NCI-H1105 (cell line): Measurements from ENCODE around the gene HEXB.
A peak's percentile ranks its signal among the peaks of the same experiment; 100 is the strongest.
"Not testable (repeated sequence)": the region's sequence is repeated elsewhere in the genome, so short reads cannot be mapped to it uniquely, and the experiment has no call there.

ENCODE experiments used
- DNase-seq: peaks from one replicate; lab custom pipeline; 2025; lab: John Stamatoyannopoulos, UW

HEXB gene

DNA sequence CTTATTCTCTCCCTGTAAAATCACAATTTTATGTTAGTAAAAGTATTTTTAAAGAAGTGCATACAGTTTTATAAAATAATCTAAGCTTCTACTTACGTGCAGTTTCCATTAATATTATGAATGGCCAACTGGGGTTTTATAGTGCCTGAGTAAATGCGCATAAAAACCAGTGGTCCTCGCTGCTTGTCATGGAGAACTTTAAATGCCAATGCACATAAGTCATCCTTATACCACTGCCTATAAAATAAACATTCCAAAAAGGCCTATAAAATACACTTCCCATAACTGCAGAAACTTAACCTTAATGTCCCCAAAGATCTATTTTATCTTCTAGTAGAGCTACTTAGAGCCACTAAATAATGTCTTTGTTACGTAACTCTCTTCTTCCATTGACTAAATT is 53.4 kb downstream of the HEXB start:
- DNase-seq: no peak

DNA sequence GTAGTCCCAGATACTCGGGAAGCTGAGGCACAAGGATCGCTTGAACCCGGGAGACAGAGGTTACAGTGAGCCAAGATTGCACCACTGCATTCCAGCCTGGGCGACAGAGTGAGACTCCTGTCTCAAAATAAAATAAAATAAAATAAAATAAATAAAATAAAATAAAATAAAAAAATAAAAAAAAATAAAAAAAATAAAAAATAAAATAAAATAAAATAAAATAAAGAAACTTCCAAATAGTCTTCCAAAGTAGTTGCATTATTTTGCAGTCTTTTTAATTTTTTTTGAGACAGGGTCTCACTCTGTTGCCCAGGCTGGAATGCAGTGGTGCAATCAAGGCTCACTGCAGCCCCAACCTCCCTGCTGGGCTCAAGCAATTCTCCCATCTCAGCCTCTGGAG is 63.7 kb downstream of the HEXB start:
- not testable (repeated sequence) for DNase-seq

DNA sequence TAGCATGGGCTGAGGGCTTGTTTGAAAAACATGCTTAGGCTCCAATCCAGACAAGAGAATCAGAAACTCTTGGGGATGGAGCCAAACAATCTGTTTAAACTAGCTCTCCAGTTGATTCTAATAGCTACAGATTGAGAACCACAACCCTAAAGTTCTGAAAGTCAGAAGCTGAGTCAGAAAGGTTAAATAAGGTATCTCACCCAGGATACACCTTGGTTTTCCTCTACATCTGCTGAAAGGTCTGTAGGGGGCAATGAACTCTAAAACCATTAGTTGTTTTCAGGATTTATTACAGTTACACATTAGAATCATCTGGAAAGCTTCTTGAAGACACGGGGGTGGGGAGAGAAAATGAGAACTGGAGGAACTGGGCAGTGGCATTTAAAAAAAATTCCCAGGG is 76.2 kb downstream of the HEXB start:
- no peak for DNase-seq

- no peak for DNase-seq
These were observed 77.6 kb downstream of the HEXB start for GRCh38 chr5:74762599-74762998.

DNA sequence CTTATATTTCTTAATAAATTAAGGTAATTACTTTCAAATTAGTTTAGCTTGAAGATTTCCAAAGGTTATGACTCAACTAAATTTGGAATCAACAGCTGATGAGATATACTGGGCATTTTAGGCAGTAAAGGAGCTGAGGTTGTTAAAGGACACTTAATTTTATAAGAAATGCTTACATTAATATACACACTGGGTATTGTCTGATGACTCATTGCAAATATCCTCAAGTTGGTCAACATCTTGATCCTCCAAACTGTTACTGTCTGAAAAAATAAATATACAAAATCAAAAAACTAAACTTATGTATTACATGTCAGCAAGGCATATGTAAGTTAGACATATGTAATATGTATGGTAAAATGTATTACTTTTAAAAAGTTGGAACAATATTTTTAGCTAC is 78.5 kb downstream of the HEXB start:
- no peak for DNase-seq

DNA sequence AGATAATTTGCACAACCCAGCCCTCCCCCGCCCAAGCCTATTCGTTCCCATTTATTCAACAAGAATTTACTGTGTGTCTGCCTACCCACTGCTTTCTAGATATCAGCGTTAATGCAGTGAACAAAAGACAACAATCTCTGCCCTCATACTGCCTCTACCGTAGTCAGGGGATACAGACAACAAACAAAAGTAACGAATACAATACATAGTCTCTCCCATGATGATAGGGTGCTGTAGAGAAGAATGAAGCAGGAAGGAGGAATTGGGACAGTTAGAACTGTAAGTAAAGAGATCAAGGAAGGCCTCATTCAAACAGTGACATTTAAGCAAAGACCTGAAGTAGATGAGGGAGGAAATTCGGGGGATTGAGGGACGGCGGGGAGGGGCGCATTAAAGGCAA is 80.2 kb downstream of the HEXB start:
- DNase-seq: no peak

- no peak for DNase-seq
These were observed 80.9 kb downstream of the HEXB start for GRCh38 chr5:74765929-74766328.

DNA sequence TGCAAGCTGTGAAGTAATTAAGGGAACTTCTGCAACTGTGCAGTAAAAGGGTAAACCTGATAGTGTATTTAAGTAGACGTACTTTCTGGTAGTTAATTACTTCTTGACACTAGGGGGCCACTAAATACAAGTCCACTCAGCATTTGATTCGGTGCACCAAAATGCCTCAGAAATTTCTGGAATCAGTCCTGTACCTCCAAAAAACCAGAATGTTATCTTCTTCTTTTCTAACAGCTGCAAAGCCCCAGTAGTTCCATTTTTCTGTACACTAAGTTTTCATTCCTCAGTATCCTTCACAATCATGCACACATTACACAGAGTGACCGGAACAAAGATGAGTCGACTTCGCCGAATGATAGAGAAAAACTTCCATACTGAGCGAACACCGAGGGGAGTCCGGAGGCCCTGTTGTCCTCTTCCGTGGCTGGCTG is 81.4 kb downstream of the HEXB start:
- DNase-seq: peak; percentile 2

DNA sequence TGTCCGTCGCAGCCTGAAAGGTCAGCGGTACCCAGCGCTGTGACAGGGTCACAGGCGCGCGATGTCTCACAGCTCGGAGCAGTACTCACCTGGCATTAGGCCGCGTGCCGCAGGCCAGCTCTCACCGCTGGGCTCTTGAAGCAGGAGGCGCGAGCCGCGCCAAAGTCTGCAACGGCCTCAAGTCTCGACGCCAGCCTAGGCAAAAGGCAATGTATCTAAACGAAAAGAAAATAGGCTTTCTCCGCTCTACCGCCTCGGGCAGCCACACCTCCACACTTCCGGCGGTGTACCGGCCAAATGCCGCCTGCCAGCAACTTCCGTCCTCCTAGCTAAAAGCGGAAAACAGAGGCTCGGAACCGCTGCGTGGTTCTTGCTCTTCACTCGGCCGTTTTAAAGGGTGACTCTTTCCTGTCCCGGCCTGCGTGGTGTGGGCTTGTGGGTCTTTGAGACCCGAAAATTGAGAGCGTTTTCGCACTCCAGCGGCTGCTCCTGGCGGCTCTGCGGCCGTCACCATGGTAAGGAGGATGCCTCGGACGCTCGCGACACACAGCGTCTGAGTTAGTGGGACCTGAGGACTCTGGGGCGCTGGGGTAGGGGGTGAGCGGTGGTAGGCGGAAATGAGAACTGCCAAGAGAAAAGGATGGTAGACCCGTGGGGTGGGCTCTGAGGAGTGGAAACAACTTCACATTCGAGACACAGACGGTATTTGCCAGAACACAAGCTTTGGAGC is 82.0 kb downstream of the HEXB start, which contains the start of the genes GFM2 and NSA2:
Gene GFM2, minus strand, starts transcription at position 269 of the 730 bp plus-strand sequence. CDS start 3,375 bp downstream, outside the sequence.
Gene NSA2, plus strand, starts transcription at position 401 of the 730 bp plus-strand sequence. Its CDS starts 112 bp downstream, at position 513.
- peak; percentile 80 for DNase-seq

DNA sequence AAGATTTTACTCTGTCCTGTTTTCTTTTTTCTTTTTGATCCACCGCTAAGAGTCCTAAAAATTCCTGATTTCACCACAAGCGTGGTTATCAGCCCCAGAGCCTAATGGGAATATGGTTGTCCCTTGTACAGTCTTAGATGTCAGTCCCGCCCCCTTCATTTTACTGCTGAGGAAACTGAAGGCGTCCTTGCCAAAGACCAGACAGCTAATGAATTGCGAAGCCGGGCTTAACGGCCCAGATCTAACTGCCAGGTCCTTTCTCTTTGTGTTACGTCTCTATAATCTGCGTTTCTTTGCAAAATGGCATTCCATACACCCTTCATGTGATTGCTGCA is 82.5 kb downstream of the HEXB start:
- DNase-seq: no peak
